Osteocyte (in vitro differentiated cells): ENCODE data around the gene INTS3. TPM values are rescaled to one million over a fixed set of nuclear protein-coding genes. Genes with fewer than 3 reads are reported as not detected.
"Not testable (repeated sequence)": the region's sequence is repeated elsewhere in the genome, so short reads cannot be mapped to it uniquely, and the experiment has no call there.

Experiments used
- DNase-seq: peaks from one replicate; pipeline ENCODE4 v3.0.0; 2021; ENCODE audit warnings: mixed read lengths; ENCODE audit not compliant: unreplicated experiment; ENCODE audit errors: extremely low spot score
- H3K27ac Mint-ChIP-seq: one replicate; pipeline ENCODE4 v1.8.0; 2021; ENCODE audit warnings: mild to moderate bottlenecking, mixed read lengths; ENCODE audit not compliant: unreplicated experiment
- H3K27me3 Mint-ChIP-seq: one replicate; pipeline ENCODE4 v1.8.0; 2021; ENCODE audit warnings: mixed read lengths; ENCODE audit not compliant: unreplicated experiment
- H3K36me3 Mint-ChIP-seq: one replicate; pipeline ENCODE4 v1.8.0; 2021; ENCODE audit warnings: mixed read lengths; ENCODE audit not compliant: unreplicated experiment
- H3K4me1 Mint-ChIP-seq: one replicate; pipeline ENCODE4 v1.8.0; 2021; ENCODE audit warnings: mixed read lengths; ENCODE audit not compliant: unreplicated experiment
- H3K4me3 Mint-ChIP-seq: one replicate; pipeline ENCODE4 v1.8.0; 2021; ENCODE audit warnings: mild to moderate bottlenecking, moderate library complexity, mixed read lengths; ENCODE audit not compliant: unreplicated experiment
- H3K9me3 Mint-ChIP-seq: one replicate; pipeline ENCODE4 v1.8.0; 2021; ENCODE audit warnings: mixed read lengths; ENCODE audit not compliant: unreplicated experiment
- CTCF ChIP-seq: fragments of 200-600 bp; sonication (generic); IDR thresholded peaks from 2 replicates; pipeline ENCODE4 v1.5.0; 2021; ENCODE audit warnings: antibody characterized with exemption, mild to moderate bottlenecking, moderate library complexity
- total RNA-seq: library from RNA; stranded (reverse); gene quantifications from 2 replicates; pipeline ENCODE4 v1.2.1, GENCODE V29; 2021

INTS3 gene
- total RNA-seq, 1 donor from 2014 or later: 65.9 TPM

GRCh38 chr1:153698020-153698922, 29.6 kb upstream of the INTS3 start:
- no peak for TF ChIP-seq CTCF
- H3K9me3 Mint-ChIP-seq: no peaks in the 10 kb centered on the region
- no peak overlapping the region for H3K27ac Mint-ChIP-seq
- DNase-seq: no peak
- no peaks in the 10 kb centered on the region for H3K36me3 Mint-ChIP-seq
- no peak overlapping the region for H3K4me3 Mint-ChIP-seq
- H3K27me3 Mint-ChIP-seq: no peaks in the 10 kb centered on the region
- H3K4me1 Mint-ChIP-seq: no peaks in the 10 kb centered on the region

GRCh38 chr1:153698923-153699714, 28.7 kb upstream of the INTS3 start:
- no peaks in the 10 kb centered on the region for H3K36me3 Mint-ChIP-seq
- no peaks in the 10 kb centered on the region for H3K27me3 Mint-ChIP-seq
- H3K4me3 Mint-ChIP-seq: no peak overlapping the region
- no peak for TF ChIP-seq CTCF
- H3K27ac Mint-ChIP-seq: no peak overlapping the region
- no peak for DNase-seq
- H3K9me3 Mint-ChIP-seq: no peaks in the 10 kb centered on the region
- H3K4me1 Mint-ChIP-seq: no peaks in the 10 kb centered on the region

GRCh38 chr1:153699768-153700167, 28.1 kb upstream of the INTS3 start:
- no peak overlapping the region for H3K4me3 Mint-ChIP-seq
- H3K9me3 Mint-ChIP-seq: no peaks in the 10 kb centered on the region
- H3K36me3 Mint-ChIP-seq: no peaks in the 10 kb centered on the region

GRCh38 chr1:153705484-153705883, 22.4 kb upstream of the INTS3 start:
- H3K27ac Mint-ChIP-seq: no peak overlapping the region
- no peak for TF ChIP-seq CTCF
- H3K36me3 Mint-ChIP-seq: no peaks in the 10 kb centered on the region
- H3K9me3 Mint-ChIP-seq: no peaks in the 10 kb centered on the region
- no peak for DNase-seq
- H3K27me3 Mint-ChIP-seq: no peaks in the 10 kb centered on the region
- H3K4me1 Mint-ChIP-seq: no peaks in the 10 kb centered on the region
- H3K4me3 Mint-ChIP-seq: no peak overlapping the region

More at GRCh38 chr1:153699768-153700167, 28.1 kb upstream of the INTS3 start:
- no peak overlapping the region for H3K27ac Mint-ChIP-seq
- no peaks in the 10 kb centered on the region for H3K27me3 Mint-ChIP-seq
- TF ChIP-seq CTCF: no peak
- H3K4me1 Mint-ChIP-seq: no peaks in the 10 kb centered on the region
- DNase-seq: no peak

- Mint-ChIP-seq H3K36me3 (no peaks in the 10 kb centered on the region), H3K4me3 (no peak overlapping the region), H3K27ac (no peak overlapping the region), H3K4me1 (no peaks in the 10 kb centered on the region), H3K9me3 (no peaks in the 10 kb centered on the region), H3K27me3 (peaks cover 5% of the 10 kb centered on the region)
- TF ChIP-seq CTCF: no peak
- DNase-seq: no peak
These were observed 16.8 kb upstream of the INTS3 start for GRCh38 chr1:153711026-153711425.

GRCh38 chr1:153716211-153716610, 11.6 kb upstream of the INTS3 start:
- not testable (repeated sequence) for H3K27ac Mint-ChIP-seq, H3K27me3 Mint-ChIP-seq, H3K9me3 Mint-ChIP-seq, H3K36me3 Mint-ChIP-seq, DNase-seq, H3K4me3 Mint-ChIP-seq, H3K4me1 Mint-ChIP-seq
